ENCODE measurements around the gene GRM1. TPM values are rescaled to one million over a fixed set of nuclear protein-coding genes. Genes with fewer than 3 reads are reported as not detected.
A peak's percentile ranks its signal among the peaks of the same experiment; 100 is the strongest.

GRM1 gene
- total RNA-seq, 2 donors from 2014 or later, result not detected

- Mint-ChIP-seq H3K4me3 (no peak overlapping the region), H3K9me3 (peaks cover 0 to 2% of the 10 kb centered on the region in 2 donors), H3K36me3 (ENCODE audit: insufficient read depth in 2 of 2) (no peaks in the 10 kb centered on the region), H3K4me1 (ENCODE audit: low read depth) (peaks cover 22% of the 10 kb centered on the region), H3K27ac (no peak overlapping the region), H3K27me3 (ENCODE audit: low read depth) (peaks cover 20% of the 10 kb centered on the region)
- no peak for DNase-seq
- no peak for ATAC-seq (replicated peaks in 1 of 2)
Observed at GRCh38 chr6:146361128-146361924, 332.5 kb downstream of the GRM1 start.

- Mint-ChIP-seq H3K4me3 (no peak overlapping the region), H3K4me1 (ENCODE audit: low read depth) (peaks cover 8% of the 10 kb centered on the region), H3K9me3 (peaks cover 0 to 2% of the 10 kb centered on the region in 2 donors), H3K27me3 (ENCODE audit: low read depth) (peaks cover 20% of the 10 kb centered on the region), H3K27ac (no peak overlapping the region), H3K36me3 (ENCODE audit: insufficient read depth in 2 of 2) (no peaks in the 10 kb centered on the region)
- ATAC-seq (replicated peaks in 1 of 2), result no peak
- DNase-seq, result no peak
Observed at GRCh38 chr6:146363838-146364607, 335.2 kb downstream of the GRM1 start.

- Mint-ChIP-seq H3K36me3 (ENCODE audit: insufficient read depth in 2 of 2) (no peaks in the 10 kb centered on the region), H3K4me1 (ENCODE audit: low read depth) (peaks cover 8% of the 10 kb centered on the region), H3K4me3 (peak overlapping the region in 1 of 2 donors; percentile 72), H3K27me3 (ENCODE audit: low read depth) (peaks cover 20% of the 10 kb centered on the region), H3K27ac (peak overlapping the region; percentile 86), H3K9me3 (peaks cover 1 to 2% of the 10 kb centered on the region in 2 donors)
- DNase-seq (peak in 1 of 2 donors; percentile 1), ATAC-seq (replicated peaks in 1 of 2) (peak; percentile 68 to 73)
Observed at GRCh38 chr6:146364816-146365594, 336.1 kb downstream of the GRM1 start.

- Mint-ChIP-seq H3K27ac (no peak overlapping the region), H3K4me1 (ENCODE audit: low read depth) (peaks cover 8% of the 10 kb centered on the region), H3K36me3 (ENCODE audit: insufficient read depth in 2 of 2) (no peaks in the 10 kb centered on the region), H3K27me3 (ENCODE audit: low read depth) (peaks cover 7% of the 10 kb centered on the region), H3K9me3 (peaks cover 4 to 7% of the 10 kb centered on the region in 2 donors), H3K4me3 (no peak overlapping the region)
- ATAC-seq (replicated peaks in 1 of 2), result no peak
- no peak for DNase-seq
Observed at GRCh38 chr6:146367061-146367460, 338.2 kb downstream of the GRM1 start.

GRCh38 chr6:146369866-146370265 is 341.0 kb downstream of the GRM1 start:
- H3K9me3 Mint-ChIP-seq, result peaks cover 4 to 8% of the 10 kb centered on the region in 2 donors
- no peaks in the 10 kb centered on the region for H3K27me3 Mint-ChIP-seq (ENCODE audit: low read depth)
- peaks cover 2% of the 10 kb centered on the region for H3K4me1 Mint-ChIP-seq (ENCODE audit: low read depth)
- no peak overlapping the region for H3K4me3 Mint-ChIP-seq
- ATAC-seq (replicated peaks in 1 of 2), result no peak
- no peaks in the 10 kb centered on the region for H3K36me3 Mint-ChIP-seq (ENCODE audit: insufficient read depth in 2 of 2)
- no peak overlapping the region for H3K27ac Mint-ChIP-seq
- no peak for DNase-seq

GRCh38 chr6:146381486-146381885 is 352.6 kb downstream of the GRM1 start:
- no peaks in the 10 kb centered on the region for H3K36me3 Mint-ChIP-seq (ENCODE audit: insufficient read depth in 2 of 2)
- no peak overlapping the region for H3K4me3 Mint-ChIP-seq
- H3K27ac Mint-ChIP-seq, result no peak overlapping the region
- no peak for DNase-seq
- H3K9me3 Mint-ChIP-seq, result peaks cover 0 to 2% of the 10 kb centered on the region in 2 donors
- H3K27me3 Mint-ChIP-seq (ENCODE audit: low read depth), result no peaks in the 10 kb centered on the region
- no peak for ATAC-seq (replicated peaks in 1 of 2)
- no peaks in the 10 kb centered on the region for H3K4me1 Mint-ChIP-seq (ENCODE audit: low read depth)

- Mint-ChIP-seq H3K4me1 (ENCODE audit: low read depth) (no peaks in the 10 kb centered on the region), H3K27me3 (ENCODE audit: low read depth) (no peaks in the 10 kb centered on the region), H3K27ac (no peak overlapping the region), H3K36me3 (ENCODE audit: insufficient read depth in 2 of 2) (no peaks in the 10 kb centered on the region), H3K4me3 (no peak overlapping the region), H3K9me3 (no peaks in the 10 kb centered on the region)
- no peak for DNase-seq
- no peak for ATAC-seq (replicated peaks in 1 of 2)
Observed at GRCh38 chr6:146388736-146389364, 360.0 kb downstream of the GRM1 start.

GRCh38 chr6:146389740-146390139 is 360.9 kb downstream of the GRM1 start:
- DNase-seq (no peak), ATAC-seq (replicated peaks in 1 of 2) (no peak)
- Mint-ChIP-seq H3K4me1 (ENCODE audit: low read depth) (no peaks in the 10 kb centered on the region), H3K9me3 (no peaks in the 10 kb centered on the region), H3K36me3 (ENCODE audit: insufficient read depth in 2 of 2) (no peaks in the 10 kb centered on the region), H3K27ac (no peak overlapping the region), H3K4me3 (no peak overlapping the region), H3K27me3 (ENCODE audit: low read depth) (no peaks in the 10 kb centered on the region)

- ATAC-seq (replicated peaks in 1 of 2) (no peak), DNase-seq (no peak)
- Mint-ChIP-seq H3K36me3 (ENCODE audit: insufficient read depth in 2 of 2) (no peaks in the 10 kb centered on the region), H3K27ac (no peak overlapping the region), H3K9me3 (peaks cover 0 to 3% of the 10 kb centered on the region in 2 donors), H3K4me3 (no peak overlapping the region), H3K27me3 (ENCODE audit: low read depth) (no peaks in the 10 kb centered on the region), H3K4me1 (ENCODE audit: low read depth) (no peaks in the 10 kb centered on the region)
Observed at GRCh38 chr6:146397638-146398037, 368.8 kb downstream of the GRM1 start.

- ATAC-seq (replicated peaks in 1 of 2) (no peak), DNase-seq (no peak)
- no peak overlapping the region for H3K27ac Mint-ChIP-seq
- no peak overlapping the region for H3K4me3 Mint-ChIP-seq
- peaks cover 3 to 7% of the 10 kb centered on the region in 2 donors for H3K9me3 Mint-ChIP-seq
- no peaks in the 10 kb centered on the region for H3K36me3 Mint-ChIP-seq (ENCODE audit: insufficient read depth in 2 of 2)
- H3K27me3 Mint-ChIP-seq (ENCODE audit: low read depth), result no peaks in the 10 kb centered on the region
- H3K4me1 Mint-ChIP-seq (ENCODE audit: low read depth), result no peaks in the 10 kb centered on the region
Observed at GRCh38 chr6:146402476-146402875, 373.6 kb downstream of the GRM1 start.

- H3K36me3 Mint-ChIP-seq (ENCODE audit: insufficient read depth in 2 of 2), result no peaks in the 10 kb centered on the region
- no peak overlapping the region for H3K27ac Mint-ChIP-seq
- no peaks in the 10 kb centered on the region for H3K4me1 Mint-ChIP-seq (ENCODE audit: low read depth)
- peaks cover 3 to 6% of the 10 kb centered on the region in 2 donors for H3K9me3 Mint-ChIP-seq
- no peak overlapping the region for H3K4me3 Mint-ChIP-seq
- no peak for ATAC-seq (replicated peaks in 1 of 2)
- DNase-seq, result no peak
- H3K27me3 Mint-ChIP-seq (ENCODE audit: low read depth), result no peaks in the 10 kb centered on the region
Observed at GRCh38 chr6:146408583-146408982, 379.7 kb downstream of the GRM1 start.

- H3K9me3 Mint-ChIP-seq, result peaks cover 2% of the 10 kb centered on the region in 2 donors
- no peak overlapping the region for H3K27ac Mint-ChIP-seq
- H3K27me3 Mint-ChIP-seq (ENCODE audit: low read depth), result no peaks in the 10 kb centered on the region
- H3K4me1 Mint-ChIP-seq (ENCODE audit: low read depth), result no peaks in the 10 kb centered on the region
- H3K36me3 Mint-ChIP-seq (ENCODE audit: insufficient read depth in 2 of 2), result no peaks in the 10 kb centered on the region
- no peak for DNase-seq
- no peak for ATAC-seq (replicated peaks in 1 of 2)
- H3K4me3 Mint-ChIP-seq, result no peak overlapping the region
Observed at GRCh38 chr6:146410851-146411595, 382.2 kb downstream of the GRM1 start.
